NCI-H1417 treated with DMSO at 0.1 percent for 48 hours (cell line): ENCODE results near the gene IL5RA.
A peak's percentile ranks its signal among the peaks of the same experiment; 100 is the strongest.

Experiments
- DNase-seq: peaks from one replicate; lab custom pipeline; 2025; lab: John Stamatoyannopoulos, UW

The IL5RA gene

DNA sequence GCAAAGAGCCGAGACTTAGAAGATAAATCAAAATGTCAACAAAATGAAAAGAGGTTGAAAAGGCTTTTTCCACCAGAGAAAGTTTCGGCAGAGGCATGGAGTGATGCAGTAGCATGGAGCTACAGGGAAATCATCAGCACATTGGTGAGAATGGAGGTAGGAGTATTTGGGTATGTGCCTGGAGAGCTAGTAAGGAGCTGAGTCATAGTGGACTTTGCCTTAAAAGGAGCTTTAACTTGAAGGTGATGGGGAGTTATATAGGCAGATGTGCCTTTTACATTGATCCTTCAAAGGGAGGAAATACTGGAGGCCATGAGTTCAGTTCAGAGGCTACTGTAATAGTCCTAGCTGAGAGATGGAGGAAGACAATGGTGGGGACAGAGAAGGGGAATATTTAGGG is 44.3 kb downstream of the IL5RA start:
- DNase-seq = no peak

GRCh38 chr3:3064297-3064696 is 45.9 kb downstream of the IL5RA start:
- DNase-seq = no peak

DNA sequence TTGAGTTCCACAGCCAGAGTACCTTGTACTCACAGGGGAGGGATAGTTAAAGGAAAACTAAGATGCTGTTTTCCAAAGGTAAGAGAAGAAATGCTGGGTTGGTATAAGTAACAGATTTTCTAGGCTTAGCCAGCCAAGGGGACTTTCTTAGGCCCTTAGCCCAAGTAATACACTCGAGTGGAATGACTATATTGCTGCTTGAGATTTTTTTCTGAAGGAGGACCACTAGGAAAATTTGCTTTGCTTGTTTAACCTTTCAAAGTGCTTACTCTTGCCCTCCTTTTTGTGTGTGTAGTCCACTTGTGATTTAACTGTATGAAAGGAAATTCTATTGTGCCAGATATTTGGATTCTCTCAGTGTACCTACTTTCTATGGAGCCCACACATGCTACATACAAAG is 50.5 kb downstream of the IL5RA start:
- DNase-seq = no peak

- DNase-seq = no peak
Measured at GRCh38 chr3:3053974-3054373, 56.2 kb downstream of the IL5RA start.

- DNase-seq = peak; percentile 29
Measured at GRCh38 chr3:3038201-3038991, 71.8 kb downstream of the IL5RA start.

DNA sequence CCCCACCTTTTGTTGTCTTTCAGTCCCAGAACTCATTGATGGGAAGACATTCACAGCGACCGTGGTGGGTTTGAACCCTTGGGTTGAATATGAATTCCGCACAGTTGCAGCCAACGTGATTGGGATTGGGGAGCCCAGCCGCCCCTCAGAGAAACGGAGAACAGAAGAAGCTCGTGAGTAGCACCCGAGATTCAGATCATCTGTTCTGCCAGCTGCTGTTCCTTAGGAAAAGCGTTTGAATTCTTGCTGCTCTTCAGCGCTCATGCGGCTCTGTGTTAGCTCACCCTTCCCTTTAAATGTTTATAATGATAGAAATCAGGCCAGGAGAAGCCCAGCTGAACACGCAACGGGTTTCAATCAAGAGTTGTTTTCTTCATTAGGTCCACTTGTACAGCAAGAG is 73.0 kb downstream of the IL5RA start:
- DNase-seq = no peak

DNA sequence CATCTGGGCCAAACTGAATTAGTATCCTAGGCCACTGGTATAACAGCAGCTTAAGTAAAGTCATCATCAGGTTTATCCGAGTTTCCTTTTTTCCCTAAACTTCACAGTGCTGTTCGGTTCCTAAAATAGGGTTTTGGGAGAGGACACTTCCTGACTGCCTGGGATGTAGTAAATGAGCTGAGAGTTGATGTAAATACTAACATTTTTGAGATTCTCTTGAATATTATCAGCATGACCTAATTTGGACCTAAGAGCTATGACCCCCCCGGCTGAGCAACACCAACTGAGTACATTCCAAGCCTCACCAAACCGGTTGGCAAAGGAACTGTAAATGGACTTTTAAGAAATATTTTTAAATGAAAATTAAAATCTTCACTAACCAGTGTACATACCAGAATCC is 78.8 kb downstream of the IL5RA start:
- DNase-seq = no peak

DNA sequence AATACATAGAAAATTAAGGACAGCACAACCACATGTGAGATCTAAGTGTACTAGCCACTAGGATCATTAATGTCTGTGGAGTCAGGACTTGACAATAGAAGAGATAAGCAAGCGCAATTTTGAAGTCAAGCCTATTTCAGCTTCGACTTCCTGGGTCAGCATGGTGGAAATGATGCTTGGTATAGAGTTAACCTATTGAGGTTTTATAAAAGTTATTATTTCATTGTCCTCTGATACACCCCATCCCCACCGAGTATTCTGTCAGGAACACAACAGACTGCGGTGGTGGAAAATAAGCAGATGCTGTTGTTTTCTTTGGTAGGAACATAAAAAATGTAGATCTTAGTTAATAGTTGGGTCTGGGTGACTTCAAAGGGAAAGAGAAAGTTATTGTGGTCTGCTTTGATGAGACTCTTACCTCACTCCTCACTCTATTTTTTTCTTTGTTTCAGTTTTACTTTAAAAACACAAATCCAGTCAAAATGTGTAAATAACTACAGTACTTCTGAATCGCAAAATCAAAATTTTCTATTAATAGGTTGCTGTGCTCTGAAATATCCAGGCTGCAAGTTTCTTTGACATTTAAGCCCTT is 82.1 kb downstream of the IL5RA start:
- no peak for DNase-seq

DNA sequence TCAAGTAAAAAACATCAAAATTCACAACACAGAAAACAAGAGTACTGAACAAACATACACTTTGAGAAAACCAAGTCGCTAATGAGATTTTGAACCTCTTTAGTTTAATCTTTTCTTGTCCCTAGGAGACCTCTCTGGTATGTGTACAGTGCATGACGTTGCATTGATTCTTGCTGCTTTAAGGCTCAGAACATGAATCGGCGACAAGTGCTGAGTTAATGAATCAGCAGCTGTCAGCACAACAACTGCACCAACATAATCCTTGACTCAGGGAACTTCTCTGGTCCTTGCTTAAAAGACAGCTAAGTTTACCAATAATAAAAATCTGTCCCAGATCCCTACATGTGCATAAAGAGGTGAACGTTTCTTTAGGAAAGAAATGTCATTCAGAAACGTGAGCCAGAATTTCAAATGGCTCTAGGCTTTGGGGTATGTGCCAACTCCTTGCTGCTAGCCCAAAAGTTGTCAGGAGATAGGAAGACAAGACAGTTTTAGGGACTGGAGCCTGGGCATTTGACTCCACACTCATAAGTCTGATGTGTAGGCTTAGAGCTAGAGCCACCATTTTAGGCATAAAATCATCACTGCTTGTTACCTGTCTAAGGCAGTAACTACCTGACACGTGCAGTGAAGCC is 86.9 kb downstream of the IL5RA start:
- DNase-seq = no peak

- DNase-seq = no peak
Measured at GRCh38 chr3:3020209-3020608, 90.0 kb downstream of the IL5RA start.
